HepG2 (cell line): Measurements from ENCODE around the gene NCS1. TPM values are rescaled to one million over a fixed set of nuclear protein-coding genes. Genes with fewer than 3 reads are reported as not detected.

Experiments
- ATAC-seq: fragments of 200-7000 bp; cut with Tn5 transposase; 3 replicates; pipeline ENCODE4 v1.9.1; 2020; ENCODE audit warnings: mild to moderate bottlenecking, moderate library complexity
- BruUV-seq: library from RNA; stranded (reverse); fragments of 400-500 nt; replicated peaks from 2 replicates; lab custom pipeline; 2021; lab: Mats Ljungman, UMichigan
- CTCF ChIA-PET: fragments of 300-600 bp; formaldehyde crosslinking; extraction: SDS; loops from one replicate; lab custom pipeline; 2021; ENCODE audit warnings: low total read pairs, inconsistent platforms, low intra/inter-chr PET ratio; lab: Yijun Ruan, JAX
- POLR2A ChIA-PET: fragments of 350-600 bp; sonication (Branson Sonifier 250); formaldehyde crosslinking; loops from one replicate; lab custom pipeline; 2020; ENCODE audit warnings: antibody characterized with exemption, inconsistent platforms; lab: Yijun Ruan, JAX
- DNase-seq: peaks from one replicate; pipeline ENCODE4 v3.0.0-alpha.2; 2015; ENCODE audit warnings: low spot score
- FAIRE-seq: peaks from 3 replicates; lab custom pipeline; 2011; peaks lifted over from hg19 to GRCh38; lab: Jason Lieb, UNC
- H2AFZ ChIP-seq: one replicate; pipeline ENCODE4 v1.6.1; 2011; ENCODE audit warnings: low read length, inconsistent platforms
- H3K27ac ChIP-seq: fragments of 300-600 bp; 3 replicates; pipeline ENCODE4 v1.8.0; 2011; ENCODE audit warnings: mixed run types, mild to moderate bottlenecking, mixed read lengths, low read length, inconsistent platforms; ENCODE audit not compliant: insufficient read depth; ENCODE audit errors: extremely low read length
- H3K27me3 ChIP-seq, 2 experiments: fragments of 200-600 bp in 1 of 2; 2 replicates in 1 of 2; 3 replicates in 1 of 2; pipeline versions ENCODE4 v1.6.0 to v1.8.0; 2011; ENCODE audit warnings: low read length in 2 of 2, mild to moderate bottlenecking in 2 of 2, moderate library complexity in 2 of 2, inconsistent platforms in 1 of 2; ENCODE audit not compliant: insufficient read depth in 2 of 2, control insufficient read depth in 1 of 2
- H3K36me3 ChIP-seq, 2 experiments: fragments of 200-600 bp in 1 of 2; replicated peaks in 1 of 2; 2 replicates in 1 of 2; 3 replicates in 1 of 2; pipeline versions ENCODE4 v1.5.1 to v1.8.0; 2011; ENCODE audit warnings: low read length in 2 of 2, inconsistent platforms in 1 of 2; ENCODE audit not compliant: insufficient read depth in 2 of 2, control insufficient read depth in 1 of 2
- H3K4me1 ChIP-seq: 2 replicates; pipeline ENCODE4 v1.5.1; 2012; ENCODE audit warnings: low read length, inconsistent platforms; ENCODE audit not compliant: insufficient read depth
- H3K4me2 ChIP-seq: 2 replicates; pipeline ENCODE4 v1.6.0; 2011; ENCODE audit warnings: low read depth, low read length, inconsistent platforms
- H3K4me3 ChIP-seq, 3 experiments: fragments of 200-600 bp in 1 of 3; sonication (generic), shearing (Covaris generic) in 1 of 3; replicated peaks in 1 of 3; 2 replicates each; pipeline ENCODE4 v1.5.1; 2011 to 2016; ENCODE audit warnings: low read length in 3 of 3, inconsistent platforms in 2 of 3, low read depth in 2 of 3, mild to moderate bottlenecking in 2 of 3, control low read depth in 1 of 3, mixed read lengths in 1 of 3; ENCODE audit not compliant: insufficient read depth in 1 of 3
- H3K79me2 ChIP-seq: one replicate; pipeline ENCODE4 v1.6.1; 2011; ENCODE audit warnings: low read length, inconsistent platforms; ENCODE audit not compliant: insufficient read depth
- H3K9ac ChIP-seq: 2 replicates; pipeline ENCODE4 v1.6.0; 2011; ENCODE audit warnings: mild to moderate bottlenecking, low read depth, low read length, inconsistent platforms; ENCODE audit not compliant: insufficient read depth
- H3K9me3 ChIP-seq: 2 replicates; pipeline ENCODE4 v1.5.1; 2012; ENCODE audit warnings: mild to moderate bottlenecking, low read length
- H4K20me1 ChIP-seq: 2 replicates; pipeline ENCODE4 v1.6.0; 2011; ENCODE audit warnings: inconsistent platforms, mild to moderate bottlenecking, low read length, moderate library complexity; ENCODE audit not compliant: insufficient read depth
- GPN1 ChIP-seq: sonication (generic); formaldehyde crosslinking; IDR thresholded peaks from 2 replicates; pipeline ENCODE4 v1.5.1; 2020; ENCODE audit warnings: missing genetic modification reagents, borderline replicate concordance
- WGBS: methylation state at CpG from one replicate; pipeline ENCODE4 v1.1.6; 2017; ENCODE audit warnings: low lambda C conversion rate; 5-methylcytosine and 5-hydroxymethylcytosine counted together
- in situ Hi-C: cut with HindIII; loops from 2 replicates; pipeline ENCODE4 v1.10.0; 2017; ENCODE audit warnings: low pct_unique_long_range_greater_than_20kb; ENCODE audit not compliant: extremely low pct_ligation_motif_present
- intact Hi-C: fragments of 100-400 bp; cut with micrococcal nuclease; formaldehyde crosslinking; loops from one replicate; pipeline ENCODE4 v1.10.0; 2022; ENCODE audit not compliant: unreplicated experiment
- polyA plus RNA-seq, 8 experiments: library from polyadenylated mRNA; depleted of rRNA in 3 of 8; stranded (reverse) in 7 of 8; unstranded in 1 of 8; fragments of >200 nt; fragmentation: Illumina TruSeq in 4 of 8; extraction: Trizol in 4 of 8; gene quantifications; 2 replicates each; pipeline versions ENCODE4 v1.2.1 to v1.2.3, GENCODE V29; 2011 to 2016; ENCODE audit warnings: low read depth in 4 of 8, missing spikeins in 1 of 8, mixed read lengths in 1 of 8; ENCODE audit not compliant: insufficient read depth in 1 of 8
- total RNA-seq, 5 experiments: library from RNA; depleted of rRNA; stranded (reverse); fragments of >200 nt; fragmentation: Illumina TruSeq; extraction: Trizol; gene quantifications; 2 replicates each; pipeline ENCODE4 v1.2.3, GENCODE V29; 2016; ENCODE audit warnings: low read depth in 1 of 5
- TF ChIP-seq, protein P1 (sequence below): sonication (generic); formaldehyde crosslinking; IDR thresholded peaks from 2 replicates; pipeline ENCODE4 v1.5.0; 2020; ENCODE audit warnings: missing genetic modification reagents

The NCS1 gene
- total and polyA plus RNA-seq, 2 of the 13 experiments (the other 11 are each of a cell fraction or from before 2014, with no cell fraction given): 4.7 to 6.1 TPM

DNA sequence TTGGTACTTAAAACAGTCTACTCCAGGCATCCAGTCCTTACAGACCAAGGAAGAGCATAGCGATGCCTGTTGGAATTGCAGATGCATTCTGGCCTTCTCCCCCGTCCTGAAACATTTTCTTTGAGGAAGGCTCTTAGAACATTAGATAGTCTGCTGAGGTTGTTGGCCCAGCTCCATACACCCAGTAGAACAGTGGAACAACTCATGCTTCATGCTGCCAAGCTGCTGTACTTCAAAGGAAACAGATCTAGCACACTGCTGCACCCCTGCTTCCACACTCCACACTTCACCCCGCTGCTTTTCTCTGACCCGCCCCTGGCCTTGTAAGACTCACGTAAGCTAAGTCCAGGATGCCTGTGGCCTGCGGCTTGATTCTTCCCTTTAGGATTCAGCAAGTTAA lies 33.4 kb upstream of the NCS1 start:
- H3K27ac ChIP-seq: no peak overlapping the region
- intact Hi-C loops (no loop called here), in situ Hi-C loops (no loop called here)
- BruUV-seq: no TSS peak
- POLR2A ChIA-PET: no interaction called here
- CTCF ChIA-PET: no interaction called here
- H4K20me1 ChIP-seq: no peaks in the 10 kb centered on the region
- ATAC-seq (no peak), FAIRE-seq (no peak), DNase-seq (no peak)
- WGBS: 94% methylated on average over 6 of the region's 6 CpGs
- no peaks in the 10 kb centered on the region for H3K4me1 ChIP-seq
- no peaks in the 10 kb centered on the region for H3K27me3 ChIP-seq
- TF ChIP-seq, protein P1, sequence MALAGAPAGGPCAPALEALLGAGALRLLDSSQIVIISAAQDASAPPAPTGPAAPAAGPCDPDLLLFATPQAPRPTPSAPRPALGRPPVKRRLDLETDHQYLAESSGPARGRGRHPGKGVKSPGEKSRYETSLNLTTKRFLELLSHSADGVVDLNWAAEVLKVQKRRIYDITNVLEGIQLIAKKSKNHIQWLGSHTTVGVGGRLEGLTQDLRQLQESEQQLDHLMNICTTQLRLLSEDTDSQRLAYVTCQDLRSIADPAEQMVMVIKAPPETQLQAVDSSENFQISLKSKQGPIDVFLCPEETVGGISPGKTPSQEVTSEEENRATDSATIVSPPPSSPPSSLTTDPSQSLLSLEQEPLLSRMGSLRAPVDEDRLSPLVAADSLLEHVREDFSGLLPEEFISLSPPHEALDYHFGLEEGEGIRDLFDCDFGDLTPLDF (CRISPR knock-in tag): no peak
- no peak overlapping the region for H3K4me3 ChIP-seq
- H3K36me3 ChIP-seq: peaks cover 1 to 2% of the 10 kb centered on the region in 2 experiments; a peak in 1 of 5 replicates
- H3K9me3 ChIP-seq: no peaks in the 10 kb centered on the region
- H3K9ac ChIP-seq: no peak overlapping the region
- no peaks in the 10 kb centered on the region for H3K79me2 ChIP-seq
- H3K4me2 ChIP-seq: no peak overlapping the region
- no peak overlapping the region for H2AFZ ChIP-seq

DNA sequence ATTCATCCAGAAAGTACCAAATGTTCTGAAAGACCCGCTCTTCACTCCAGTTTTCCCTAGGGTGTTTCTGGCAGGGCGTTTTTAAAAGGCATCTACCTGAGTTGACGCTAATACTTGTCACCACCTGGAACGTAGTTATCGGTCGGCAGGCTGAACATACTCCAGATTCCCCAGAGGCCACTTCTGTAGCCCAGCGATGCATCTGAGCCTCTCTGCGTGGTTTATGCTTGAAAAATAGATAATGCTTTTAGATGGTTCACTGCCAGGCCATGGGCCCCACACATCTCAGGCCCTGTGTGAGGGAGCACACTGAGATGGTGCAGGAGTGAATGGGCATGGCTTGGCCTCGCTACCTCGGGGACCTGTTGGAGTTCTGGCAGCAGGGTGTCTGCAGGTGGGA lies 33.0 kb upstream of the NCS1 start:
- no peaks in the 10 kb centered on the region for H3K79me2 ChIP-seq
- in situ Hi-C loops: no loop called here

More for the DNA sequence above, 33.0 kb upstream of the NCS1 start:
- Histone ChIP-seq H2AFZ (no peak overlapping the region), H3K4me2 (no peak overlapping the region), H3K27ac (no peak overlapping the region), H3K9me3 (no peaks in the 10 kb centered on the region), H3K4me3 (no peak overlapping the region), H3K9ac (no peak overlapping the region), H3K27me3 (0 out of 5 replicates have a peak, but pooled peaks cover 0 to 3% of the 10 kb centered on the region in 2 experiments), H3K4me1 (peaks cover 3% of the 10 kb centered on the region; the same call in 1 of the 2 replicates), H4K20me1 (no peaks in the 10 kb centered on the region), H3K36me3 (peaks cover 1 to 2% of the 10 kb centered on the region in 2 experiments; a peak in 1 of 5 replicates)
- intact Hi-C loops: no loop called here
- no peak for DNase-seq
- no peak for TF ChIP-seq GPN1 (CRISPR knock-in tag)
- ATAC-seq: no peak
- FAIRE-seq: no peak
- WGBS: 92% methylated on average over 9 of the region's 10 CpGs
- no TSS peak for BruUV-seq
- ChIA-PET POLR2A (no interaction called here), CTCF (no interaction called here)
